Stomach (tissue), 9 donors: ENCODE data around the gene PRRT4. TPM values are rescaled to one million over a fixed set of nuclear protein-coding genes. Genes with fewer than 3 reads are reported as not detected.

Experiments
- DNase-seq, 2 donors: peaks; one replicate each; pipeline versions ENCODE4 v3.0.0 to v3.0.0-alpha.2; 2013 to 2019
- H3K27ac ChIP-seq, 5 donors: fragments of 200-600 bp in 4 of 5; sonication (generic) in 4 of 5; one replicate each; pipeline ENCODE4 v1.5.1; 2013 to 2019; ENCODE audit warnings: mild to moderate bottlenecking in 1 of 5, moderate library complexity in 1 of 5
- H3K27me3 ChIP-seq, 3 donors: fragments of 200-600 bp; sonication (generic); one replicate each; pipeline ENCODE4 v1.5.1; 2017 to 2019; ENCODE audit warnings: mixed run types in 1 of 3
- H3K36me3 ChIP-seq, 4 donors: fragments of 200-600 bp; sonication (generic); 1 replicate in 3 of 4; 2 replicates in 1 of 4; pipeline ENCODE4 v1.5.1; 2016 to 2019
- H3K4me1 ChIP-seq, 4 donors: fragments of 200-600 bp; sonication (generic); one replicate each; pipeline ENCODE4 v1.5.1; 2016 to 2019
- H3K4me3 ChIP-seq, 4 donors: fragments of 200-600 bp; sonication (generic) in 3 of 4; one replicate each; pipeline ENCODE4 v1.5.1; 2016 to 2019; ENCODE audit warnings: mild to moderate bottlenecking in 1 of 4
- H3K9me3 ChIP-seq, 4 donors: fragments of 200-600 bp; sonication (generic); one replicate each; pipeline ENCODE4 v1.5.1; 2016 to 2019
- EP300 ChIP-seq: sonication (generic); formaldehyde crosslinking; IDR thresholded peaks from one replicate; pipeline ENCODE4 v1.6.1; 2017; ENCODE audit warnings: antibody characterized with exemption
- POLR2A ChIP-seq, 4 donors: fragments of 450-650 bp; IDR thresholded peaks; one replicate each; pipeline ENCODE4 v1.6.1; 2016; ENCODE audit warnings: antibody characterized with exemption in 4 of 4, control low read depth in 2 of 4, mild to moderate bottlenecking in 1 of 4, moderate library complexity in 1 of 4
- POLR2AphosphoS5 ChIP-seq, 3 donors: sonication (generic); formaldehyde crosslinking; IDR thresholded peaks; one replicate each; pipeline ENCODE4 v1.6.1; 2016; ENCODE audit warnings: antibody characterized with exemption in 3 of 3
- WGBS, 5 donors: extraction: QIAGEN DNeasy Blood & Tissue Kit in 3 of 5; methylation state at CpG; one replicate each; pipeline versions ENCODE4 v1.1.5 to v1.1.7; 2013 to 2018; 5-methylcytosine and 5-hydroxymethylcytosine counted together
- intact Hi-C: fragments of 100-400 bp; cut with DNase I; formaldehyde crosslinking; loops from one replicate; pipeline ENCODE4 v1.15.1; 2023; ENCODE audit warnings: low total_unique reads
- polyA plus RNA-seq, 3 donors: library from polyadenylated mRNA; stranded (reverse); fragments of 200-250 nt; gene quantifications; one replicate each; pipeline ENCODE4 v1.2.3, GENCODE V29; 2013
- total RNA-seq, 5 donors: library from RNA; depleted of rRNA; stranded (reverse); fragments of >200 nt; gene quantifications; one replicate each; pipeline versions ENCODE4 v1.1.0 to v1.2.3, GENCODE V29; 2014 to 2016
- TF ChIP-seq, protein P1 (sequence below), 7 experiments: fragments of 450-650 bp in 4 of 7; fragments of 200-600 bp in 3 of 7; sonication (generic) in 3 of 7; IDR thresholded peaks; one replicate each; pipeline ENCODE4 v1.5.1; 2016 to 2019; ENCODE audit warnings: antibody characterized with exemption in 7 of 7, control low read depth in 2 of 7, mild to moderate bottlenecking in 1 of 7
- donor health status: healthy with polysubstance abuse.
- donor health status: Bipolar disorder and iron deficiency.
- donor health status: healthy.

Gene PRRT4
- total and polyA plus RNA-seq, 8 donors = 0.12 to 1.2 TPM; not detected in 6

- Histone ChIP-seq H3K4me1 (peaks cover 51 to 67% (median 64%) of the 10 kb centered on the region in 4 donors), H3K27me3 (no peaks in the 10 kb centered on the region), H3K36me3 (peaks cover 7 to 28% (median 23%) of the 10 kb centered on the region in 4 donors), H3K27ac (peak overlapping the region; percentile 69 to 94 (median 91)), H3K9me3 (no peaks in the 10 kb centered on the region), H3K4me3 (peak overlapping the region; percentile 76 to 87 (median 80))
- WGBS, 5 donors = 0 to 2% (median 1%) methylated on average over 4 to 100 of the region's 107 CpGs
- TF ChIP-seq POLR2AphosphoS5 (IDR thresholded peaks at IDR 0.05) (peak in 1 of 3 donors; percentile 37), POLR2A (IDR thresholded peaks at IDR 0.05) (no peak), EP300 (no peak)
- TF ChIP-seq, protein P1, sequence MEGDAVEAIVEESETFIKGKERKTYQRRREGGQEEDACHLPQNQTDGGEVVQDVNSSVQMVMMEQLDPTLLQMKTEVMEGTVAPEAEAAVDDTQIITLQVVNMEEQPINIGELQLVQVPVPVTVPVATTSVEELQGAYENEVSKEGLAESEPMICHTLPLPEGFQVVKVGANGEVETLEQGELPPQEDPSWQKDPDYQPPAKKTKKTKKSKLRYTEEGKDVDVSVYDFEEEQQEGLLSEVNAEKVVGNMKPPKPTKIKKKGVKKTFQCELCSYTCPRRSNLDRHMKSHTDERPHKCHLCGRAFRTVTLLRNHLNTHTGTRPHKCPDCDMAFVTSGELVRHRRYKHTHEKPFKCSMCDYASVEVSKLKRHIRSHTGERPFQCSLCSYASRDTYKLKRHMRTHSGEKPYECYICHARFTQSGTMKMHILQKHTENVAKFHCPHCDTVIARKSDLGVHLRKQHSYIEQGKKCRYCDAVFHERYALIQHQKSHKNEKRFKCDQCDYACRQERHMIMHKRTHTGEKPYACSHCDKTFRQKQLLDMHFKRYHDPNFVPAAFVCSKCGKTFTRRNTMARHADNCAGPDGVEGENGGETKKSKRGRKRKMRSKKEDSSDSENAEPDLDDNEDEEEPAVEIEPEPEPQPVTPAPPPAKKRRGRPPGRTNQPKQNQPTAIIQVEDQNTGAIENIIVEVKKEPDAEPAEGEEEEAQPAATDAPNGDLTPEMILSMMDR (IDR thresholded peaks at IDR 0.05) = no peak
- intact Hi-C loops = no loop called here
- peak; percentile 55 to 88 for DNase-seq
Observed at GRCh38 chr7:128405471-128406313, 44.2 kb upstream of the PRRT4 start.

DNA sequence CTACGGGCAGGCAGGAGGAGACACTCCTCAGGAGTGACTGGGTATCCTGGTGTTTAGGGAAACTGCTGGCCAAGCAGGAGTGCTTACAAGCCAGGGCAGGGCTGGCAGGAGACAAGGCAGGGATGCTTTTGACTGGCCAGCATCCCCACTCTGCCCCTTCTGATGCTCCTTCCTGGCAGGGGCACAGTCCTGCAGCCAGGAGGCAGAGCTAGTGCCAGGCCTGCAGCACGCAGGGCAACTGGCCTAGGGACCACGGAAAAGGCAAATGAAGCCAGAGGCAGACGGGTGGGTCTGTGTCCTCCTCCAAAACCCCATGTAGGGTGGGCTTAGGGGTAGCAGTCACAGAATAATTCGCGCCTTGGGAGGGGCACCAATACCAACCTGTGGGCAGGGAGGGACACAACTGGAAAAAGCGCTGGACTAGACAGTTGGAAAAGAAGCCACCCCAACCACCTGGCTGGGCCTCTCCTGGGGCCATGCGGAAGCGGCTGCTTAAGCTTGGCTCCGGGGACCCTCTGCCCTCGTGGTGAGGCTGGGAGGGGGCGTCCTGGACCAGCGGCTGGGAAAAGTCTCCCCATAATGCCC, 43.5 kb upstream of the PRRT4 start:
- Histone ChIP-seq H3K4me1 (peaks cover 46 to 67% (median 60%) of the 10 kb centered on the region in 4 donors), H3K4me3 (peak overlapping the region; percentile 76 to 87 (median 80)), H3K9me3 (no peaks in the 10 kb centered on the region), H3K27me3 (no peaks in the 10 kb centered on the region), H3K27ac (peak overlapping the region; percentile 69 to 94 (median 88)), H3K36me3 (peaks cover 15 to 35% (median 30%) of the 10 kb centered on the region in 4 donors)
- TF ChIP-seq POLR2AphosphoS5 (IDR thresholded peaks at IDR 0.05) (no peak), POLR2A (IDR thresholded peaks at IDR 0.05) (no peak), EP300 (no peak)
- TF ChIP-seq, protein P1 (IDR thresholded peaks at IDR 0.05) = peak in 1 of 7 experiments; percentile 14
- intact Hi-C loops = no loop called here
- peak in 1 of 2 donors; percentile 40 for DNase-seq
- 16 to 38% (median 30%) methylated on average over 9 to 13 of the region's 13 CpGs for WGBS, 5 donors

GRCh38 chr7:128404143-128404681, 42.7 kb upstream of the PRRT4 start:
- DNase-seq = peak; percentile 46 to 73
- H3K4me3 ChIP-seq = peak overlapping the region; percentile 76 to 87 (median 80)
- H3K4me1 ChIP-seq = peaks cover 45 to 63% (median 57%) of the 10 kb centered on the region in 4 donors
- H3K27ac ChIP-seq = peak overlapping the region; percentile 69 to 94 (median 88)
- 34 to 63% (median 62%) methylated on average over 8 to 9 of the region's 9 CpGs for WGBS, 5 donors
- H3K36me3 ChIP-seq = peaks cover 20 to 43% (median 37%) of the 10 kb centered on the region in 4 donors
- TF ChIP-seq, protein P1 (IDR thresholded peaks at IDR 0.05) = no peak
- TF ChIP-seq EP300 = no peak
- TF ChIP-seq POLR2AphosphoS5 (IDR thresholded peaks at IDR 0.05) = peak in 2 of 3 donors; percentile 35 to 55
- no peaks in the 10 kb centered on the region for H3K27me3 ChIP-seq
- H3K9me3 ChIP-seq = no peaks in the 10 kb centered on the region
- intact Hi-C loops = no loop called here

DNA sequence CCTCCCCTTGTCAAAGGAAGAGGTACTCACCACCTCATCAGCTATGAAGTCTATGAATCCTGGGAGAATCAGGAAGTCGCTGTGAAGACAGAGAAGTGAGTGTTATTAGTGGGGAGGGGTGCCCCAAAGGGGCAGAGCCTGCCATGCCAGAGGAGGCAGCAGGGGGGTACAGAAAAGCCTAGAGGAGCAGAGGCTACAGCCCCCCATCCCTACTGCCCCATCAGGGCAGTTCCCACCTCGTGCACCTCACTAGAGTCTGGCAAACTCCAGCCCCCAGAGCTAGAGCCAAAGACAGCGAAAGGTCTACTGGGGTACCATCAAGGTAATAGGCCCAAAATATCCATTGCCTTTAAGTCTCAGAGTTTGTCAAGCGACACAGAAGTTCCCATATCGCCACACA, 42.2 kb upstream of the PRRT4 start:
- peak overlapping the region in 2 of 4 donors; percentile 76 to 87 for H3K4me3 ChIP-seq
- intact Hi-C loops = no loop called here
- DNase-seq = no peak

More for the DNA sequence above, 42.2 kb upstream of the PRRT4 start:
- H3K27me3 ChIP-seq = no peaks in the 10 kb centered on the region
- WGBS, 5 donors = 51 to 78% (median 66%) methylated on average over 5 of the region's 5 CpGs
- H3K27ac ChIP-seq = peak overlapping the region; percentile 69 to 94 (median 88)
- no peak for TF ChIP-seq POLR2AphosphoS5 (IDR thresholded peaks at IDR 0.05)
- peaks cover 40 to 58% (median 52%) of the 10 kb centered on the region in 4 donors for H3K4me1 ChIP-seq
- H3K36me3 ChIP-seq = peaks cover 20 to 48% (median 43%) of the 10 kb centered on the region in 4 donors
- H3K9me3 ChIP-seq = no peaks in the 10 kb centered on the region
